HUDEP-2 (cell line): Measurements from ENCODE around the gene KIF12.

Source experiments
- DNase-seq, 76 experiments: peaks; one replicate each; lab custom pipeline; 2025; ENCODE audit not compliant: unreplicated experiment in 76 of 76; lab: John Stamatoyannopoulos, UW

The KIF12 gene

DNA sequence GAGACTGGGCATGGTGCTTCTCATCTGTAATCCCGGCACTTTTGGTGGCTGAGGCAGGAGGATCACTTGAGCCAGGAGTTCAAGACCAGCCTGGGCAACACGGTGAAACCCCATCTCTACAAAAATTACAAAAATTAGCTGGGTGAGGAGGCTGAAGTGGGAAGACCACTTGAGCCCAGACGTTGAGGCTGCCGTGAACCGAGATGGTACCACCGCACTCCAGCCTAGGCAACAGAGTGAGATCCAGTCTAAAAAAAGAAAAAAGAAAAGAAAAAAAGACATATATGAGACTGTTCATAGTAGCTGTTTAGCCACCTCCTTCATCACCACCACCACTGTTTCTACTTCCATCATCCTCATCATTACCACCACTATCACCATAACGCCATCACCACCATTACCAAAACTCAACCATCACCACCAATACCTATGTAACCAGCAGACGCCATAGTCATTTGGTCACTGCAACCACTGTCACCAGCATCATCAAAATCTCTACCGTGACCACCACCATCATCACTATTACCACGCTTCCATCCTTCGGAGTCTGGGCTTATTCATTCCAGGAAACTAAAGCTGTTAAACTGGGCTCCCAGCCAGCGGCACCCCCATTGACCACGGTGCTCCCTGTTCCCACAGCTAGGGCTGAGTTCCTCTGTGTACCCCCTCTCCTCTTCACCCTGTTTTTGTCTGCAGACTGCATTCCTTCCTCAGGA is 8.4 kb upstream of the KIF12 start:
- no peak for DNase-seq

DNA sequence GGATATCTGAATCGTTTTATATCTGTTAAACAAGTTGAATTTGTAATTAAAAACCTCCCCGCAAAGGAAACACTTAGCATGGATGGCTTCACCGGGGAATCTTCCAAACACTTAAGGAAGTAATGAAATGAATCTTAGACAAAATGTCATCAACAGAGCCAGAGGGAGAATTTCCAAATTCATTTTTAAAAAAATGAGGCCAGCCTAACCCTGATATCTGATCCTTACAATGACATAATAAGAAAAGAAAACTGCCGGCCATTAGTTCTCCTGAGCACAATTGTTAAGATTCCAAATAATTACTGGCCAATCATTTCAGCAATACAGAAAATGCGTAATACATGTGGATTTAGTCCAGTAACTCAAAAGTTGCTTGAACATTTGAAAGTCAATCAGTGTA is 6.1 kb upstream of the KIF12 start:
- no peak for DNase-seq

DNA sequence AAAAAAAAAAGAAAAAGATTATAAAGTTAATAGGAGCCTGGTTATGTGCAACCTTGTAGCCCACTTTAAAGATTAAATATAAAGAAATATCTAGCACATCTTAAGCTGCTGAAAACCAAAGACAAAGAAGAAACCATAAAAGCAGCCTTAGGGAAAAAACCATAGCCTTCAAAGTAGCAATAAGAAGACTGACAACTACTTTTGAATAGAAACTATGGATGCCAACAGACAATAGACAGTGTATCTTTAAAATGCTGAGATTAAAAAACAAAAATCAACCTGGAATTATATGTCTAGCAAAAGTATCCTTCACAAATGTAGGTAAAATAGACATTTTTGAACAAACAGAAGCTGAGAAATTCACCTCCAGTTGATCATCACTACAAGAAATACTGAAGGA is 3.4 kb upstream of the KIF12 start:
- no peak for DNase-seq

DNA sequence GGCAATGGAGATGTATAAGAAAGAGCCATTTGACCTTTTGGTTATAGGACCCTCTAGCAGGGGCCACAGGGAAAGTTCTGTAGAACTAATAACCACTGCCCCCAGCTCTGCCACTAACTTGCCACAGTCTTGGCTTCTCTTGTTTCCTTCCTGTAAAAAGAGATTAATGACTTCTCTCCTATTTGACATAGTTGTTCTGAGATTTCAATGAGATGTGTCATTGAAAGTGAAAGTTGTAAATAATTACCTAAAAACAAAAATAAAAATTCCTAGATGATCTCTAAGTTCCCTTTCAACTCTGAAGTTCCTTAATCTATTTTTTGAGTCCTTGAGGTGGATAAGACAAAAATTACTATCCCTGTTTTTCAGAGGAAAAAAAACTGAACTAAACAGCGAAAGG is 1.4 kb upstream of the KIF12 start:
- DNase-seq: no peak

DNA sequence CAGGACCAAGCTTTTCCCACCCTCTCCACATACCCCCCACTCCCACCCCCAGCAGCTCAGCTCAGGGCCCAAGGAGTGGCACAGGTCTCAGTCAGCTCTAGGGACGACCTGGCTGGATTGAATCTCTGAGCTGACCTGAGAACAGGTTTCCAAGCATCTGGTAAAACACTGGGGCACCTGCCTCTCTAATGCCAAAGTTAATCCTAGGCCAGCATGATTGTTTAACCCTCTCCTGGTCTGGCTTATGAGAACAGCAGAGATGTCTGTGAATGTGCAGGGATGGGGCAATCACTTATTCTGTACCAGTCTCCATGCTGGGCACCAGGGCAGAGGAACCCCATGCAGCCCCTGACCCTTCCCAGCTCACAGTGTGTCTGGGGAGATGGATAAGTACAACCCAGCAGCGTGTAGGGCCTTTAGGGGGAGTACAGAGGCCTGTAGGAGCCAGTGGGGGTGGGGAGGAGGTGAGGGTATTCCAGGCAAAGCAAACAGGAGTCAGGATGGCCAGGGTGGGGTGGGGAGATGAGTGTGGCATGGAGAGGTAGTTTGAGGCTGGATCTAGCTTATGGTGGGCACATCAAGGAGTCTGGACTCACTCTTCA is 678 bp upstream of the KIF12 start:
- DNase-seq: no peak

DNA sequence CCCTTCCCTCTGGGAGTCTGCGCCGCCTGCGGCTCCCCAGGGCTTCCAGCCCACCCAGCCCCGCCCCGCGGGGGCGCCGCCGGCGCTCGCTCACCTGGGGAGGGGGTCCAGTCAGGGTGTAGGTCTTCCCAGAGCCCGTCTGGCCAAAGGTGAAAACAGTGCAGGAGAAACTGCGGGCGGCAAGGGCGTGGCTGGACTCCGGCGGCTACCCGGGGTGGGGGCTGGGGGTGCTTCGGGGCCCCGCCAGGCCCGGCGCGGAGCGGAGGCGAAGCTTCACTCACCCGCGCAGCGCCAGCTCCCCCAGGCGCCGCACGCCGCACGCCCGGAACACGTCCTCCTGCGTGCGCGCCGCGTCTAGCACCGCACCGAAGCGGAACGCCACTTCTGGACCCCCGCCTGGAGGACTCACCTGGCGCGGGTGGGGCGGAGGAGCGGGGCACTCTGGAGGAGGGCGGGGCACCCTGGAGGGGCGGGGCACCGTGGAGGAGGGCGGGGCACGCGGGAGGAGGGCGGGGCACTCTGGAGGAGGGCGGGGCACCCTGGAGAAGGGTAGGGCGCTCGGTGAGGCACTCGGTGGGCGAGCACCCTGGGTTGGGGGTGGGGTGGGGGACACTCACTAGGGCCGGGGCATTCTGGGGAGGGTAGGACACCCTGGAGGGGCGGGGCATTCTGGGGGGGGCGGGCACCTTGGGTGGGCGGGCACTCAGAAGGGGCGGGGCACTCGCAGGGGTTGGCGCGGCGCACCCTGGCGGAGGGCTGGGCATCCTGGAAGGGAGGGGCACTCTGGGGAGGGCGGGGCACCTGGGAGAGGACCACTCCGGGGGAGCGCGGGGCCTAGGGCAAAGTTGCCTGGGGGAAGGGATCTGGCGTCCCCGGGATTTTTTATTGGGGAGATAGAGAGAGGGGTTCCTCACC is 814 bp downstream of the KIF12 start:
- DNase-seq: peak in 13 of 76 experiments; percentile 1 to 21 (median 10)

DNA sequence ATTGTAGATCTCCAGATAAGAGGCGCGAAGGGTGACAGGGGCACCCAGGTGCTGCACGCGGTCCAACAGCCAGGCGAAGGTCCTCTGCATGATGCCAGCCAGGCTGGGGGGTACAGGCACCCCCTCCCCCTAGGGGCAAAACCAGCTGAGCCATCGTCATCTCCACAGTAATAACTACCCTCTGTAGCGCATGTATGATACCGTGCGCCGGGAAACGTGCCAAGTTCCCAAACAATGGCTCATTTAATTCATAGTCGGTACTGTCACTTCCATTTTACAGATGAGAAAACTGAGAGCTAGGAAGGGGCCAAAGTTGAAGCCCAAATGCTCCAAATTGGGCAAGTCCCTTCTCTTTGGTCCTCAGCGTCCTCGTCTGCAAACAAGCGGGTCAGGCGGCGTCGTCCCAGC is 1.5 kb downstream of the KIF12 start:
- DNase-seq: peak in 1 of 76 experiments; percentile 5

DNA sequence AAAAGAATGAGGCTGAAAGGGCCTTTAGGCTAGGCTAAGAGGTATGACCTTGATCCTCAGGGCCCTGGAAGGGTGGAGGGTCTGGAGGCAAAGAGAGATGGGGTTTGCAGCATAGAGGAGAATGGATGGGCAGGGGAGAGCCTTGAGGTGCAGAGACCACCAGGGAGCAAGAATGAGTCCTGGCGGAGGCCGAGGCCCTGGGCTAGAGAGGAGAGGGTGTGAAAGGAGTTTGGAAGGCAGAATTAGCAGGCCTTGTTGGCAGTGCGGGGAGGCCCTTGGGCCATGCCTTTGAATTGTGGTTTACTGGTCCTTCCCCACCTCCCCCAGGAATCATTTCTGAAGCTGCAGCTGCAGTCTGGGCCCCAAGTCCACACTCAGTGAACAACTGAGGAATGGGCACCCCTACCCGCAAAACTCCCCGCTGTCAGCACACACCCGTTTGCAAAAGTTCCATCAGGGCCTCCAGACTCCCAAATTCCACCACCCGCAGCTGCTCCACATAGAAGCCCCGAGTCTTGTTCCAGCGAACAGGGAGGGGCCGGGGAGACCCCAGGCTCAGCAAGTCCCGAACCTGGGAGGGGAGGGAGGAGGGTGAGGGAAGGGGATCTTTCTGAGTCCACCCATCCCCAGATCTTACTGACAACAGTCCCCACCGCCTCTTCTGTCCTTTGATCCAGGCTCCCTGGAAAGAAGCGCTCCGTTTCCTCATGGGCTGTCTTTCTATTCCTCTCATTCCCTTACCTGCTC is 2.1 kb downstream of the KIF12 start:
- DNase-seq: no peak

DNA sequence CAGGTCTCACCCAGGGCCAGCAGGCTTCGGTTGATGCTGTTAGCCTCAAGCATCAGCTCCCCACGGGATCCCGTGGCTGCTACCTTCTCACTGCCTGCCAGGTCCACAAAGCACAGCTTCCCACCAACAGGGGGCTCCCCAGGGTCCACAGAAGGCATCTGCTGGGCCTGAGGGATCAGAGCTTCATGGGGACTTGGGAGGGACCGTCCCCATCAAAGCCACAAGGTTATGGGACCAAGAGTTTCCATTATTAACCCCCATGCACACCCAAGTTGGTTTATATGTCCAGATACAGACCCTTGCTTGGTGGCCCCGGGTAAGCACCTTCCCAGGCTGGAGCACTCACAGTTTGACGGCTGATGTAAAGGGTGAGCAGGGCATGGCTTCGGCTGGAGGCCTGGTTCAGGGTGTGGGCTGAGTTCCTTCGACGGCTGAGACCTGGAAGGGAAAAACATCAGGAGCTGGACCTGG is 3.0 kb downstream of the KIF12 start:
- no peak for DNase-seq

DNA sequence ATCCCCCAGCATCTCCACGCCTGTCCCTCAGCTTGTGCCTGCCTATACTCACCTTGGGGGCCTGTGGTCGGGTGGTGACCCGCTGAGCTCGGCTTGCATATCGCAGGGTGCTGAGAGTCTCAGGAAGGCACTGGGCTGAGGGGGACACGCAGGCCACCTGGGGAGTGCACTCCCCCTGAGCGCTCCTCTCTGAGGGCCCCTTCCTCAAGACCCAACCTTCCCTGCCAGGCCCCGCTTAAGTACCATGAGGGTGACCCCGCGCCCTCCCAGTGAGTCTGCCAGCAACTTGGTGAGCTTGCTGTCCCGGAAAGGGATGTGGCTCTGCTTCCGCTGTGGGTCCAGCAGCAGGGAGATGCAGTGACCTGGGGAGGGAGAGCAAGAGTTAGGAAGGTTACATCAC is 4.1 kb downstream of the KIF12 start:
- no peak for DNase-seq

DNA sequence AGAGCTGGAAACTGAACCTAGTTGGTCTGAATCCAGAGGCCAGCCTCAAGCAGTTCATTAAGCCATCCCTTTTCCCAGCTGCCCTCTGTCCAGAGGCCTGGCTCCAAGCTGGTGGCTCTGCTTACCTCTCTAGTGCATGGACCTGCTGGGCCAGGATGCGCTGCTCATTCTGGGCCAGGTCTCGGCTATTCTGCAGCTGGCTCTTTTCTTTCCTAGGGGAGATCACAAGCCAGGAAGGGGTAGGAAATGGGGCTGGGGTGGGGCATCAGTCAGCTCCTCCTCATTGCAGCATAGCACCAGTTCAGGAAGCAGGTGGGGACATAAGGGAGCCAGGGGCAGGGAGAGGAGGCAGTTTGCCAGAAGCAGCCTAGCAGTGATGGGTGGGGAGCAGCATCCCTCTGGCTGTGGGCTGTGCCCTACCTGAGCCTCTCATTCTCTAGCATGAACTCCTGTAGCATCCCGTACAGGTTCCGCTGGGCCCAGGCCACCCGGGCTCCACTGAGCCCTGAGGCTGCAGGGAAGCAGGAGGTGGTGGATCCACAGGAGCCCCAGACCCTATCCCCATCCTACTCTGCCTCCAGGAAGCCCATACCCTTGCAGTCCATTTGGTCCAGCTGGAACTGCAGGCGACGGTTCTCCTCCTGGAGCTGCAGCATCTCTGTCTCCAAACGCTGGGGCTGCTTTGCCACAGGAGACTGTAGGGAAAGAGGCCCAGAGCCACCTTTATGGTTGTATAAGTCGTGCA is 5.2 kb downstream of the KIF12 start:
- no peak for DNase-seq

DNA sequence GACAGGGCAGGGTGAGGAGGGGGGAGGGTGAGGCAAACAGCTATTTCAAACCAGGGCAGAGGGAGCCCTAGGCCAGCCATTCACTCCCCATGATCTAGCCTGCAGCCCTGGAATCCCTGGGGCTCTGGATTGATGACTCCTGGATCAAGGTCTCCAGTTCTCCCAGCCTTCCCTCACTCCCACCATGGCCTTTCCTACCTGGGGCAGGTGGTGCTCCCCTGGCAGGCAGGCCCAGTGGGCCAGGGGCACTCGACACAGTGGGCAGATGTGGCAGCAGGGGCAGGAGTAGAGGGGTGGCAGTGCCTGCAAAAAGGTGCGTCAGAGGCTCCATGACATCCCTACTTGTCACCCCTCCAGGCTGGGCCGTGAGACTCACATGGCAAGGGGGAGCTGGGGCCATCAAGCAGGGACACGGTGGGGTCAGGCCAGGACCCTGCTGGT is 6.0 kb downstream of the KIF12 start:
- no peak for DNase-seq

DNA sequence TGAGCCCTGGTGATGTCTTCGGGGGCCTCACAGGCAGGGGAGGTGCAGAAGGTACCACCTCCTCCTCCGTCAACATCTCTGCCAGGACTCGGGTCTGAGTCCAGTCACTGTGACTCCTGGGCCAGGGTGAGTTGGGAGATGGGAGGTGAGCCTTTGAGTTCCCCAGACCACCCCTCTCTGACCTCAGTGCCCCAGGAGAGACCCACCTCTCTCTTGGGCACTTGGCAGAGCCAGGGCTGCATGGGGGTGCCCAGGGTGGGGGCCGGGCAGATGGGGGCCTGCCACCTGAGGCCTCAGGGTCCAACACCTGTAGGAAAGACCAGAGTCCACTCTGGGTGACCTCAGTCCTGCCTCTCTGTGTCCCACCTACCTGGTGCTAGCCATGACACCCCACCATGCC is 6.8 kb downstream of the KIF12 start:
- no peak for DNase-seq

DNA sequence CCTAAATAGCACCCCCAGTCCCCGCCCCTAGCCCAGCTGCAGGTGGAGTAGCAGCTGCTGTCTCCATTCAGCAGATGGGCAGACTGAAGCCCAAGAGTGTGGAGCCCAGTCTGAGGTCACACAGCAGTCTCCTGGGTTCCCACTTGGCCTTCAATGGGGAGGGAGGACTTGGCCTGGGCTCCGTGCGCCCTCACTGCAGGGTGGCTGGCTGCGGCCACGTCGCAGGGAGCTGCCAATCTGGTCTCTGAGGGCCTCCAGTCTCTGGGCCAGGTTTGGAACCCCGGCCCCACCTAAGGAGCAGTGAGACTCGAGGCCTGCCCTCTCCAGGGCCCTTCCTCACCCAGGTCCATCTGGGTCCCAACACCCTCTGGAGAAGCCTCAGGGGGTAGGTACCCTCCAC is 7.4 kb downstream of the KIF12 start:
- no peak for DNase-seq

DNA sequence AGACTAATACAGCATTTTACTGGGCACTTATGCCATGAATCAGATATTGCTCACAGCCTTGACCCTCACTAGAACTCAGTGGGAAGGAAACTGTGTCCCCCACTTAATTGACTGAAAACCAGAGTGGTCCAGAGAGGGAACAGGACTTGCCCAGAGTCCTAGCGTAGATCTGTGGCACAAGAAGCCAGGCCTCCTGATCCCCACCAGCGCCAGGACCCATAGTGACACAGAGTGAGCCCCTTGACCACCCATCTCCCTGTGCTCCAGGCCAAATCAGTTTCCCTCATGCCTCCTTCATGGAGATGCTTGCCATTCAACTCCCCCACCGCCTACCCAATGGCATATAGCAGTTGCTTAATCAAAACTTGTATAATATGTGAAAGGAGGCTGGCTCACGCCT is 8.3 kb downstream of the KIF12 start:
- DNase-seq: no peak

DNA sequence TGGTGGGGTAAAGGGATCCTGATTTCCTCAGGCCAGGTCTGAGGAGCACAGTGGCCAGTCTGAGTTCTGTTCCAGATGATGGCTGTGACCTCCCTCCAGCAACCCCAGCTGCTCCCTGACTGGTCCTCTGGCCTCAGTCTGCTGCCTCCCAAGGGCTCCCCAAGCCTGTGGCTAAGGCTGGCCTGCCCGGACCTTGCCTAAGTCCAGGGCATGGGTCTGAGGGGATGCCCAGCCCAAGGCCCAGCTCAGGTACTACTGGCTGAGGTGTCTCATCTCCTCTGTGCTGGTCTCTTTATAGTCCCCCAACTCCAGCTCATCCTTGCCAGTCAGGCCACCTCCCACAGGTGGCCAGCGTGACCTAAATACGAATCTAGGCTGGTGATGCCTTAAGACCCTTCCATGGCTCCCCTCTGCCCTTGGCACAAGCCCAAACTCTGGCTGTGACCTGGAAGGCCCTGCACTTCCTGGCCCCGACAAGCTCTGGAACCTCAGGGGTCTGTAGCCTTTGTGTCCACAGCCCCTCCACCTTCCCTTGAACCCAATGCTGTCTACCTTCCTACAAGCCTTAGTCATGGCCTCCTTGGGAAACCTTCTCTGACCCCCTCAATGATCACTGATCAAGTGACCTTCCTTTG is 9.8 kb downstream of the KIF12 start:
- no peak for DNase-seq

DNA sequence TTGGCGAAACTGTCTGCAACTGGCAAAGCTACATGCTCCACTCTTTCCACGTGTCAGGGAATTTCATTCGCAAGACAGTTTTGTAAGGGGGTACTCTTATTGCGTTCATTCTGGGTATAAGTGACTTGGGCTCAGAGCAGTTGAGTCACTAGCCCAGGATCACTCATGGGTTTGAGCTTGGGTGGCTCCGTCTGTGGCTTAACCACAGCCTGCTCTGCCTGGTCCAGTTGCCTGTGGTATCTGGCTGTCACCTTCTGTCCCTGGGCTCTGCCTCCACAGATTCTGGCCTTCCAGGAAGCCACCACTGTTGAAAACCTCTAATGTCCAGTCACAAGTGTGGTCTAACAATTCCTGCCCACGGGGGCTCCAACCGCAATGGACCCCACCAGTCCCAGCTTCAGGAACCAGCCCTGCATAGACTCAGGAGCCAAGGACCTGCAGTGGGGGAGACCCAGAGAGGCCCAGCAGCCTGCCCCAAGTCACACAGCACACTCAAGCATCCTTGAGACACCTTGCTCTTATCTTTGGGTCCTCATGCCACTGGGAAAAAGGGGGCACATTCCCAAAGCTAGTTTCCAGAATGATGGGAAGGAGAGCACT is 10.4 kb downstream of the KIF12 start:
- no peak for DNase-seq

DNA sequence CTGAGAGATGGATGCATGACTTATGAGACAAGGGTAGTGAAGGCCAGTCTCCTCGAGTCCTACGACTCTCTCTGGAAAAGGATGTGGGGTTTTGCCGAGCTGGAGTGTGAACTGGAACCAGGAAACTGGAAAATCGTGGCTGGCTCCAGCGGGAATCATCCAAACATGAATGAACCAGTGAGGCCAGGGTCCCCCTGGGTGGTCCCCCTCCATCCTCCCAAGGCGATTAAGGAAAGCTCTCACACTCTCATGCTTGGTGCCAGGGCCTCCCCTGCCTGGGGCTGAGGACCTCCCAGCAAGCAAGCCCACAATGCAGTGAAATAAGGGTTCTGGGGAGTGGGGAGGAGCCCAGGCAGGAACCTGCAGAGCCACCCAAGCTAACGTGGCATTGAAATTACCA is 11.4 kb downstream of the KIF12 start:
- no peak for DNase-seq

DNA sequence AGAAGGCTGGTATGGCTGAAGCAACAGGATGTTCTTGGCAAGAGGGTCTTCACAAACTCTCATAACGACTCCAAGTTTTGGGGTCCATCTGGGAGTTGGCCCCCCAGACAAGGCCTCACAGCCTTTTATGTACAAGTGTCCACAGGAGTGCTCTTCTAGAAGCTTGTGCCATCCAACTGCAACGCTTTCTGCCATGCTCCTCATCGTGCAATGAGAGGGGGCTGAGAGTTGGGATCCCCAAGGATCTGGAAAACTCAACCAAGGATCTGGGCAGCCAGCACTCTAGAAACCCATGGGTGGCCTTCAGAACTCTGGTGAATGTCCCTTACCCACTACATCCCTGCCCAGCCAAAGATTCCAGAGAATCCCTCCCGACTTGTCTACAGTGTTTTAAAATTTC is 12.5 kb downstream of the KIF12 start:
- no peak for DNase-seq
